Measurements from ENCODE around the gene WDHD1.
"Not testable (repeated sequence)": the region's sequence is repeated elsewhere in the genome, so short reads cannot be mapped to it uniquely, and the experiment has no call there.

WDHD1 gene

GRCh38 chr14:55066223-55066622, 39.3 kb upstream of the WDHD1 start:
- no peak overlapping the region for H3K4me2 ChIP-seq (ENCODE audit: low read depth, low read length, poor library complexity, severe bottlenecking)
- H4K20me1 ChIP-seq (ENCODE audit: low read depth, low read length): peaks cover 9% of the 10 kb centered on the region
- no peak overlapping the region for H2AFZ ChIP-seq (ENCODE audit: low read depth, low read length, severe bottlenecking)
- H3K79me2 ChIP-seq (ENCODE audit: insufficient read depth, low read length): peaks cover 20% of the 10 kb centered on the region
- peaks cover 32% of the 10 kb centered on the region for H3K36me3 ChIP-seq (ENCODE audit: low read length)
- no peak overlapping the region for H3K4me3 ChIP-seq (ENCODE audit: insufficient read depth, low read length, poor library complexity, severe bottlenecking)
- H3K9me3 ChIP-seq (ENCODE audit: insufficient read depth, low read length): no peaks in the 10 kb centered on the region
- no peak overlapping the region for H3K27ac ChIP-seq (ENCODE audit: low read depth, low read length)
- H3K9ac ChIP-seq (ENCODE audit: low read length): no peak overlapping the region
- no peak for TF ChIP-seq CTCF (IDR thresholded peaks at IDR 0.05; ENCODE audit: insufficient read depth, low read length, poor library complexity, severe bottlenecking)
- H3K9me2 ChIP-seq (replicated peaks; ENCODE audit: insufficient read depth, low read length): no peaks in the 10 kb centered on the region
- H3K27me3 ChIP-seq (ENCODE audit: low read length): no peaks in the 10 kb centered on the region
- peaks cover 35% of the 10 kb centered on the region for H3F3A ChIP-seq (ENCODE audit: insufficient read depth)

- no peaks in the 10 kb centered on the region for H3K9me2 ChIP-seq (replicated peaks; ENCODE audit: insufficient read depth, low read length)
- TF ChIP-seq CTCF (IDR thresholded peaks at IDR 0.05; ENCODE audit: insufficient read depth, low read length, poor library complexity, severe bottlenecking) (no peak), EZH2phosphoT487 (conservative IDR thresholded peaks at IDR 0.05; ENCODE audit: low read length) (no peak)
- H3K36me3 ChIP-seq (ENCODE audit: low read length): peaks cover 33% of the 10 kb centered on the region
- no peak overlapping the region for H2AFZ ChIP-seq (ENCODE audit: low read depth, low read length, severe bottlenecking)
- peaks cover 35% of the 10 kb centered on the region for H3F3A ChIP-seq (ENCODE audit: insufficient read depth)
- H3K4me2 ChIP-seq (ENCODE audit: low read depth, low read length, poor library complexity, severe bottlenecking): no peak overlapping the region
- no peaks in the 10 kb centered on the region for H3K27me3 ChIP-seq (ENCODE audit: low read length)
- H3K27ac ChIP-seq (ENCODE audit: low read depth, low read length): no peak overlapping the region
- peaks cover 15% of the 10 kb centered on the region for H4K20me1 ChIP-seq (ENCODE audit: low read depth, low read length)
- peaks cover 28% of the 10 kb centered on the region for H3K79me2 ChIP-seq (ENCODE audit: insufficient read depth, low read length)
- H3K9ac ChIP-seq (ENCODE audit: low read length): no peak overlapping the region
- H3K4me3 ChIP-seq (ENCODE audit: insufficient read depth, low read length, poor library complexity, severe bottlenecking): no peak overlapping the region
- no peaks in the 10 kb centered on the region for H3K9me3 ChIP-seq (ENCODE audit: insufficient read depth, low read length)
Measured at GRCh38 chr14:55065411-55065810, 38.5 kb upstream of the WDHD1 start.

- peaks cover 33% of the 10 kb centered on the region for H3K36me3 ChIP-seq (ENCODE audit: low read length)
Measured at GRCh38 chr14:55064896-55065295, 38.0 kb upstream of the WDHD1 start.

GRCh38 chr14:55062517-55063351, 35.8 kb upstream of the WDHD1 start:
- no peak overlapping the region for H2AFZ ChIP-seq (ENCODE audit: low read depth, low read length, severe bottlenecking)
- peaks cover 55% of the 10 kb centered on the region for H3K79me2 ChIP-seq (ENCODE audit: insufficient read depth, low read length)

More at GRCh38 chr14:55064896-55065295, 38.0 kb upstream of the WDHD1 start:
- Histone ChIP-seq H4K20me1 (ENCODE audit: low read depth, low read length) (peaks cover 16% of the 10 kb centered on the region), H3K79me2 (ENCODE audit: insufficient read depth, low read length) (peaks cover 33% of the 10 kb centered on the region), H3F3A (ENCODE audit: insufficient read depth) (peaks cover 35% of the 10 kb centered on the region)
- H3K9me3 ChIP-seq (ENCODE audit: insufficient read depth, low read length); H3K9ac ChIP-seq (ENCODE audit: low read length); H3K4me2 ChIP-seq (ENCODE audit: low read depth, low read length, poor library complexity, severe bottlenecking); H2AFZ ChIP-seq (ENCODE audit: low read depth, low read length, severe bottlenecking); H3K27me3 ChIP-seq (ENCODE audit: low read length); H3K4me3 ChIP-seq (ENCODE audit: insufficient read depth, low read length, poor library complexity, severe bottlenecking); H3K27ac ChIP-seq (ENCODE audit: low read depth, low read length); H3K9me2 ChIP-seq (replicated peaks; ENCODE audit: insufficient read depth, low read length): not testable (repeated sequence)

More at GRCh38 chr14:55062517-55063351, 35.8 kb upstream of the WDHD1 start:
- no peaks in the 10 kb centered on the region for H3K9me3 ChIP-seq (ENCODE audit: insufficient read depth, low read length)
- peaks cover 34% of the 10 kb centered on the region for H4K20me1 ChIP-seq (ENCODE audit: low read depth, low read length)
- no peaks in the 10 kb centered on the region for H3K27me3 ChIP-seq (ENCODE audit: low read length)
- H3F3A ChIP-seq (ENCODE audit: insufficient read depth): peaks cover 17% of the 10 kb centered on the region
- no peak overlapping the region for H3K4me3 ChIP-seq (ENCODE audit: insufficient read depth, low read length, poor library complexity, severe bottlenecking)
- H3K36me3 ChIP-seq (ENCODE audit: low read length): peaks cover 37% of the 10 kb centered on the region
- H3K4me2 ChIP-seq (ENCODE audit: low read depth, low read length, poor library complexity, severe bottlenecking): no peak overlapping the region
- H3K27ac ChIP-seq (ENCODE audit: low read depth, low read length): no peak overlapping the region
- TF ChIP-seq CTCF (IDR thresholded peaks at IDR 0.05; ENCODE audit: insufficient read depth, low read length, poor library complexity, severe bottlenecking) (no peak), EZH2phosphoT487 (conservative IDR thresholded peaks at IDR 0.05; ENCODE audit: low read length) (no peak)
- no peak overlapping the region for H3K9ac ChIP-seq (ENCODE audit: low read length)
- no peaks in the 10 kb centered on the region for H3K9me2 ChIP-seq (replicated peaks; ENCODE audit: insufficient read depth, low read length)

Data from SU-DHL-6 (cell line).